Mesenteric fat pad (tissue), 1 donor: ENCODE data around the gene PFKP. TPM values are rescaled to one million over a fixed set of nuclear protein-coding genes. Genes with fewer than 3 reads are reported as not detected.

Experiments used
- DNase-seq: peaks from one replicate; pipeline ENCODE4 v3.0.0-alpha.2; 2020; ENCODE audit warnings: low spot score
- total RNA-seq: library from RNA; stranded (reverse); fragmentation: NEBNext Ultra II Directional; extraction: Animal tissue kit (Norgen Biotek cat#: 25700); gene quantifications from one replicate; pipeline ENCODE4 v1.2.1, GENCODE V29; 2021
- donor health status: DM: yes; HTN: yes; CAD: no.

The PFKP gene
- total RNA-seq, 1 donor from 2014 or later = 37.9 TPM

GRCh38 chr10:3185386-3185785 is 118.0 kb downstream of the PFKP start:
- no peak for DNase-seq

- no peak for DNase-seq
These were observed 119.0 kb downstream of the PFKP start for GRCh38 chr10:3186368-3186767.

Other genes with a start within 250 kb of the PFKP start
- 110 TPM for gene PITRM1, start 105.2 kb downstream of the PFKP start, total RNA-seq